Measurements from ENCODE around the gene STUM. TPM values are rescaled to one million over a fixed set of nuclear protein-coding genes. Genes with fewer than 3 reads are reported as not detected.

The STUM gene
- total RNA-seq, 1 donor from 2014 or later, result 0.49 TPM

- peak; percentile 31 for DNase-seq
- intact Hi-C loops (cut with DNase I), result no loop called here
- H3K9me3 ChIP-seq, result no peaks in the 10 kb centered on the region
- peaks cover 6% of the 10 kb centered on the region for H3K36me3 ChIP-seq
- TF ChIP-seq CTCF (IDR thresholded peaks at IDR 0.05), result no peak
- no peak overlapping the region for H3K4me3 ChIP-seq
- ATAC-seq, result no peak
- H3K27me3 ChIP-seq, result no peaks in the 10 kb centered on the region
- no peak overlapping the region for H3K27ac ChIP-seq
- peaks cover 7% of the 10 kb centered on the region for H3K4me1 ChIP-seq
These were observed 80.1 kb downstream of the STUM start for GRCh38 chr1:226628612-226629155.

DNA sequence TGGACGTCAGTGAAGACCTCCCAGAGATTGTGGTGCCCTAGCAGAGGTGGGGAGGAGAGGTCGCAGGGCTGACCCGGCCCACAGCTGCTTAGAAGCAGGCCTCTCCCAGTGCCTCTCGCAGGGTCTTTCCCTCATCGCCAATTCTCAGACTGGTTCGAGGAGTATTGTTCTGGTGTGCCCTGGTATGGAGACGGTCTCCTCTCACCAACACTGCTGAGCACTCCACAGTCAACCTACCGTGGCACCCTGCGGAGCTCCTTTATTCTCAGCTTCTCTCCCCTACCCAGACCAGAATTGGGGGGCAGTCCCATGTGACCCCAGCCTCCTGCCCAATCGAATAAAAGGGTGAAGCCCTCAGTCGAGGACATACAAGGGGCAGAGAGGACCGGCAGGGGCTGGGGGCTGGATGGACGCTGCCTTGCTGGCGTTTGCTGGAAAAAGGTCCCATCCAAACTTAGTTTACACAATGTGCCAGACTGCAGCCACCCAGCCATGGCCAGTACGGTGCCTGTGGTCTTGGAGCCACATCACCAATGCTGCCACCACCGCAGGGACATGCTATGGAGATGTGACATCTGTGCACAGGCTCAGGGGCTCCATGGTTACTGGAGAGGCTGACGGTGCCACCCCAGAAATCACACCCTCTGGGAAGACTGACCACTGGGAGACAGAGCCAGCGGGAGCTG is 80.8 kb downstream of the STUM start:
- ATAC-seq (no peak), DNase-seq (peak; percentile 45)
- no peak for TF ChIP-seq CTCF (IDR thresholded peaks at IDR 0.05)
- H3K4me3 ChIP-seq, result no peak overlapping the region
- no peaks in the 10 kb centered on the region for H3K27me3 ChIP-seq
- no peak overlapping the region for H3K27ac ChIP-seq
- peaks cover 14% of the 10 kb centered on the region for H3K4me1 ChIP-seq
- H3K9me3 ChIP-seq, result no peaks in the 10 kb centered on the region
- peaks cover 6% of the 10 kb centered on the region for H3K36me3 ChIP-seq
- intact Hi-C loops (cut with DNase I), result no loop called here

- Histone ChIP-seq H3K27me3 (no peaks in the 10 kb centered on the region), H3K4me1 (peaks cover 16% of the 10 kb centered on the region), H3K4me3 (no peak overlapping the region), H3K36me3 (peaks cover 6% of the 10 kb centered on the region), H3K27ac (no peak overlapping the region), H3K9me3 (no peaks in the 10 kb centered on the region)
- DNase-seq (peak; percentile 22), ATAC-seq (no peak)
- intact Hi-C loops (cut with DNase I), result loop anchor here (10.0 kb wide), 1 partner anchor 105 kb away; the partner anchor contains the start of gene ITPKB
- no peak for TF ChIP-seq CTCF (IDR thresholded peaks at IDR 0.05)
These were observed 81.5 kb downstream of the STUM start for GRCh38 chr1:226629896-226630550.

GRCh38 chr1:226630592-226630991 is 82.0 kb downstream of the STUM start:
- intact Hi-C loops (cut with DNase I), result loop anchor here (10.0 kb wide), 1 partner anchor 104 kb away; the partner anchor contains the start of gene ITPKB
- Histone ChIP-seq H3K4me1 (peaks cover 16% of the 10 kb centered on the region), H3K36me3 (peaks cover 10% of the 10 kb centered on the region), H3K4me3 (no peak overlapping the region), H3K27me3 (no peaks in the 10 kb centered on the region), H3K27ac (no peak overlapping the region), H3K9me3 (no peaks in the 10 kb centered on the region)
- no peak for TF ChIP-seq CTCF (IDR thresholded peaks at IDR 0.05)
- DNase-seq (no peak), ATAC-seq (no peak)

GRCh38 chr1:226631229-226632000 is 82.9 kb downstream of the STUM start:
- H3K4me1 ChIP-seq, result peaks cover 16% of the 10 kb centered on the region
- H3K27ac ChIP-seq, result no peak overlapping the region
- H3K9me3 ChIP-seq, result no peaks in the 10 kb centered on the region
- intact Hi-C loops (cut with DNase I), result loop anchor here (10.0 kb wide), 1 partner anchor 103 kb away; the partner anchor contains the start of gene ITPKB
- ATAC-seq (no peak), DNase-seq (peak; percentile 44)
- H3K4me3 ChIP-seq, result no peak overlapping the region
- no peaks in the 10 kb centered on the region for H3K27me3 ChIP-seq
- H3K36me3 ChIP-seq, result peaks cover 18% of the 10 kb centered on the region
- no peak for TF ChIP-seq CTCF (IDR thresholded peaks at IDR 0.05)
